H9 (cell line): ENCODE data around the gene AFAP1. TPM values are rescaled to one million over a fixed set of nuclear protein-coding genes. Genes with fewer than 3 reads are reported as not detected.

ENCODE experiments used
- DNase-seq: peaks from one replicate; pipeline ENCODE4 v3.0.0-alpha.2; 2017
- H2AFZ ChIP-seq: one replicate; pipeline ENCODE4 v1.6.1; 2013; ENCODE audit warnings: mild to moderate bottlenecking, low read length, control low read depth, moderate library complexity
- H2AK5ac ChIP-seq: 2 replicates; pipeline ENCODE4 v1.6.1; 2013; ENCODE audit warnings: low read length, control low read depth, mixed read lengths; ENCODE audit not compliant: insufficient read length
- H2BK120ac ChIP-seq: one replicate; pipeline ENCODE4 v1.6.1; 2013; ENCODE audit warnings: low read depth, mild to moderate bottlenecking, low read length, control low read depth, inconsistent platforms; ENCODE audit not compliant: poor library complexity, severe bottlenecking
- H2BK12ac ChIP-seq: 2 replicates; pipeline ENCODE4 v1.6.1; 2013; ENCODE audit warnings: low read length, control low read depth, mixed read lengths, low read depth; ENCODE audit not compliant: insufficient read length
- H2BK15ac ChIP-seq: 2 replicates; pipeline ENCODE4 v1.6.1; 2013; ENCODE audit warnings: low read depth, low read length, control low read depth
- H2BK20ac ChIP-seq: one replicate; pipeline ENCODE4 v1.6.1; 2013; ENCODE audit warnings: low read depth, mild to moderate bottlenecking, low read length, control low read depth, inconsistent platforms; ENCODE audit not compliant: poor library complexity, severe bottlenecking
- H2BK5ac ChIP-seq: 2 replicates; pipeline ENCODE4 v1.6.1; 2013; ENCODE audit warnings: low read length, control low read depth, mixed read lengths; ENCODE audit not compliant: insufficient read length
- H3K14ac ChIP-seq: 2 replicates; pipeline ENCODE4 v1.6.1; 2013; ENCODE audit warnings: low read length, control low read depth; ENCODE audit not compliant: insufficient read depth
- H3K18ac ChIP-seq: 2 replicates; pipeline ENCODE4 v1.6.1; 2013; ENCODE audit warnings: low read depth, mild to moderate bottlenecking, mixed read lengths, low read length, control low read depth; ENCODE audit not compliant: insufficient read length
- H3K23ac ChIP-seq: 2 replicates; pipeline ENCODE4 v1.6.1; 2013; ENCODE audit warnings: low read length, control low read depth, mixed read lengths, low read depth; ENCODE audit not compliant: insufficient read length
- H3K23me2 ChIP-seq: 2 replicates; pipeline ENCODE4 v1.6.1; 2013; ENCODE audit warnings: low read depth, mild to moderate bottlenecking, mixed read lengths, low read length, control low read depth; ENCODE audit not compliant: insufficient read length, poor library complexity, severe bottlenecking
- H3K27ac ChIP-seq: 2 replicates; pipeline ENCODE4 v1.5.1; 2013; ENCODE audit warnings: low read length, control low read depth, mixed read lengths, low read depth; ENCODE audit not compliant: insufficient read length
- H3K27me3 ChIP-seq: 2 replicates; pipeline ENCODE4 v1.6.1; 2013; ENCODE audit warnings: low read length, control low read depth, inconsistent platforms; ENCODE audit not compliant: insufficient read depth
- H3K4ac ChIP-seq: 2 replicates; pipeline ENCODE4 v1.6.1; 2013; ENCODE audit warnings: low read depth, mild to moderate bottlenecking, control low read depth, inconsistent platforms, low read length, moderate library complexity
- H3K4me1 ChIP-seq: 2 replicates; pipeline ENCODE4 v1.6.1; 2013; ENCODE audit warnings: low read length, control low read depth, inconsistent platforms; ENCODE audit not compliant: insufficient read depth
- H3K4me2 ChIP-seq: 2 replicates; pipeline ENCODE4 v1.6.1; 2013; ENCODE audit warnings: low read length, control low read depth, mixed read lengths; ENCODE audit not compliant: insufficient read length, insufficient read depth
- H3K56ac ChIP-seq: 2 replicates; pipeline ENCODE4 v1.6.1; 2013; ENCODE audit warnings: low read depth, mild to moderate bottlenecking, mixed read lengths, low read length, control low read depth; ENCODE audit not compliant: insufficient read length
- H3K79me1 ChIP-seq: 2 replicates; pipeline ENCODE4 v1.6.1; 2013; ENCODE audit warnings: low read depth, mild to moderate bottlenecking, moderate library complexity, low read length, control low read depth, inconsistent platforms; ENCODE audit not compliant: insufficient read depth, poor library complexity, severe bottlenecking
- H3K79me2 ChIP-seq: 2 replicates; pipeline ENCODE4 v1.6.1; 2013; ENCODE audit warnings: low read length, control low read depth, inconsistent platforms; ENCODE audit not compliant: insufficient read depth
- H3K9ac ChIP-seq: 2 replicates; pipeline ENCODE4 v1.6.1; 2013; ENCODE audit warnings: low read length, control low read depth, mixed read lengths; ENCODE audit not compliant: insufficient read length; ENCODE audit errors: extremely low read depth
- H3K9me3 ChIP-seq: one replicate; pipeline ENCODE4 v1.6.1; 2013; ENCODE audit warnings: low read depth, low read length, inconsistent platforms; ENCODE audit not compliant: control insufficient read depth
- H3T11ph ChIP-seq: one replicate; pipeline ENCODE4 v1.6.1; 2013; ENCODE audit warnings: mild to moderate bottlenecking, low read length, control low read depth, inconsistent platforms
- H4K20me1 ChIP-seq: one replicate; pipeline ENCODE4 v1.6.1; 2013; ENCODE audit not compliant: control insufficient read depth, insufficient read length, insufficient read depth
- H4K5ac ChIP-seq: 2 replicates; pipeline ENCODE4 v1.6.1; 2013; ENCODE audit warnings: low read depth, mild to moderate bottlenecking, mixed read lengths, low read length, control low read depth; ENCODE audit not compliant: insufficient read length
- H4K8ac ChIP-seq: replicated peaks from 2 replicates; pipeline ENCODE4 v1.6.1; 2013; ENCODE audit warnings: low read length, control low read depth, mixed read lengths, low read depth; ENCODE audit not compliant: insufficient read length
- H4K91ac ChIP-seq: 2 replicates; pipeline ENCODE4 v1.6.1; 2013; ENCODE audit warnings: low read depth, mild to moderate bottlenecking, moderate library complexity, mixed read lengths, low read length, control low read depth; ENCODE audit not compliant: insufficient read length
- H3K27ac Mint-ChIP-seq, 3 experiments: 2 replicates in 2 of 3; 3 replicates in 1 of 3; pipeline ENCODE4 v1.8.0; 2020 to 2021; ENCODE audit warnings: mixed read lengths in 3 of 3, mild to moderate bottlenecking in 1 of 3, moderate library complexity in 1 of 3
- H3K27me3 Mint-ChIP-seq: 2 replicates; pipeline ENCODE4 v1.8.0; 2021; ENCODE audit warnings: low read depth, mild to moderate bottlenecking, moderate library complexity, mixed read lengths
- H3K36me3 Mint-ChIP-seq, 3 experiments: 2 replicates in 2 of 3; 3 replicates in 1 of 3; pipeline ENCODE4 v1.8.0; 2020 to 2021; ENCODE audit warnings: low read depth in 3 of 3, mixed read lengths in 3 of 3; ENCODE audit not compliant: insufficient read depth in 1 of 3
- H3K4me1 Mint-ChIP-seq, 2 experiments: 2 replicates each; pipeline ENCODE4 v1.8.0; 2020; ENCODE audit warnings: mixed read lengths in 2 of 2
- H3K4me3 Mint-ChIP-seq, 2 experiments: 2 replicates in 1 of 2; 3 replicates in 1 of 2; pipeline ENCODE4 v1.8.0; 2020 to 2021; ENCODE audit warnings: mild to moderate bottlenecking in 2 of 2, mixed read lengths in 2 of 2, moderate library complexity in 1 of 2
- H3K9me3 Mint-ChIP-seq, 2 experiments: 2 replicates in 1 of 2; 3 replicates in 1 of 2; pipeline ENCODE4 v1.8.0; 2020; ENCODE audit warnings: mild to moderate bottlenecking in 2 of 2, mixed read lengths in 2 of 2, moderate library complexity in 1 of 2
- WGBS: extraction: QIAGEN DNeasy Blood & Tissue Kit; methylation state at CpG from one replicate; pipeline ENCODE4 v1.1.7; 2013; ENCODE audit warnings: missing lambda C conversion rate, low lambda C conversion rate, mixed read lengths; ENCODE audit not compliant: insufficient read length; ENCODE audit errors: extremely low coverage; 5-methylcytosine and 5-hydroxymethylcytosine counted together
- total RNA-seq: library from RNA; stranded (reverse); gene quantifications from 2 replicates; pipeline ENCODE4 v1.2.1, GENCODE V29; 2021
- TF ChIP-seq, protein P1 (sequence below): fragments of 200-600 bp; sonication (generic); conservative IDR thresholded peaks from 3 replicates; pipeline ENCODE4 v1.8.0; 2021; ENCODE audit warnings: antibody characterized with exemption, mild to moderate bottlenecking

The AFAP1 gene
- total RNA-seq, 1 experiment from 2014 or later: 6.5 TPM

DNA sequence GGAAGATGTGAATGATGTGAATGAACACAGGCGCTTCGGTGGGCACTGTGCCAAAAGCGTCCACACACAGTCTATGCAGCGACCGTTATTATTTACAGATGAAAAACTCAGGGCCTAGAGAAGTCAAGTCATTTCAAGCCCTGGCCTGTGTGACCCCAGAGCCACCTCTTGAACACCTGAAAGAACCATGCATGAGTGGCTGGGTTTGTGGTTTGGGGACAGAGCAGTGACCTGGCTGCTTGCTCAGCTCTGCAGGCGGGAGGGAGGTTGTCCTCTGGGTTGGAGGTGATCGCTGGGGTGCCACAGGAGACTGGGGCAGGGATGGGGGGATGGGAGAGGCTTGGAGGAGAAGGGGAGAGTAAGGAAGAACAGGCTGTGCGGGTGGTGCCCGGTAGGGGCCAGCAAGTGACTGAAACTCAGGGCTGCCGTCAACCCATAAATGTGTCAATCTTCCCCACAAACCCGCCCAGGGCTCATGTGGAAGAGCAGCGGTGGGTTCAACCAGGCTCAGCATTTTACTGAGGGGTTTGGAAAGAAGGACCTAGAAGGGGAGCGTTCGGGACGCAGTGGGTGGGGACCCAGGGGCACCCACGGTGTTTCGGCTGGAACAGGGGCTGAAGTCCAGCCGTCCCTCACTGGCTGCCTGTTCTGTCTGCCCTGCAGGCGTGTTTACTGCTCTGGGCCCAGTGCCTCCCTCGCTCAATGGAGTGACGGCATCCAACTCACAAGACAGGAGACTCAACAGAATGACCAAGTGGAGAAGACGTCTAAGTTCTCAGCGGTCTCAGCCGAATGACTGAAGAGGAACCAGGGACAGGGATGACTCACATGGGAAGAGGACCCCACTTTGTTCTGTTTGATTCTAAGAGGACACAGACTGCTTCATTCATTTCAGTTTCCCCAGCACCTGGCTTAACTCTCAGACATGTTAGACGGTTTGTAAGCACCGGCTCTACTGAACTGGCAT, 167.8 kb downstream of the AFAP1 start:
- Histone ChIP-seq H2AFZ (no peak overlapping the region), H3K79me1 (no peaks in the 10 kb centered on the region), H4K91ac (no peak overlapping the region), H3K4me2 (no peak overlapping the region), H2BK15ac (no peak overlapping the region), H2BK20ac (no peak overlapping the region), H2BK12ac (no peak overlapping the region), H3K14ac (no peak overlapping the region), H4K20me1 (no peaks in the 10 kb centered on the region), H3K9ac (no peak overlapping the region), H2BK120ac (no peak overlapping the region), H3K27me3 (no peaks in the 10 kb centered on the region), H3K4ac (no peak overlapping the region), H4K5ac (no peak overlapping the region), H3K4me1 (no peaks in the 10 kb centered on the region), H3K23ac (no peak overlapping the region), H2BK5ac (no peak overlapping the region), H3K18ac (no peak overlapping the region), H3K79me2 (no peaks in the 10 kb centered on the region), H3K23me2 (no peaks in the 10 kb centered on the region), H3T11ph (no peak overlapping the region), H3K9me3 (no peaks in the 10 kb centered on the region), H4K8ac (no peak overlapping the region), H3K56ac (no peak overlapping the region), H2AK5ac (no peak overlapping the region), H3K27ac (no peak overlapping the region)
- H3K36me3 Mint-ChIP-seq: peaks cover 8 to 27% (median 19%) of the 10 kb centered on the region in 3 experiments
- H3K4me1 Mint-ChIP-seq: peaks cover 36 to 49% of the 10 kb centered on the region in 2 experiments
- H3K27me3 Mint-ChIP-seq: no peaks in the 10 kb centered on the region
- peak overlapping the region in 2 of 3 experiments; percentile 45 to 83; a peak in 5 of 7 replicates for H3K27ac Mint-ChIP-seq
- DNase-seq: peak; percentile 20
- WGBS: no CpG with 5 or more reads among the region's 26 CpGs
- H3K9me3 Mint-ChIP-seq: no peaks in the 10 kb centered on the region
- TF ChIP-seq, protein P1, sequence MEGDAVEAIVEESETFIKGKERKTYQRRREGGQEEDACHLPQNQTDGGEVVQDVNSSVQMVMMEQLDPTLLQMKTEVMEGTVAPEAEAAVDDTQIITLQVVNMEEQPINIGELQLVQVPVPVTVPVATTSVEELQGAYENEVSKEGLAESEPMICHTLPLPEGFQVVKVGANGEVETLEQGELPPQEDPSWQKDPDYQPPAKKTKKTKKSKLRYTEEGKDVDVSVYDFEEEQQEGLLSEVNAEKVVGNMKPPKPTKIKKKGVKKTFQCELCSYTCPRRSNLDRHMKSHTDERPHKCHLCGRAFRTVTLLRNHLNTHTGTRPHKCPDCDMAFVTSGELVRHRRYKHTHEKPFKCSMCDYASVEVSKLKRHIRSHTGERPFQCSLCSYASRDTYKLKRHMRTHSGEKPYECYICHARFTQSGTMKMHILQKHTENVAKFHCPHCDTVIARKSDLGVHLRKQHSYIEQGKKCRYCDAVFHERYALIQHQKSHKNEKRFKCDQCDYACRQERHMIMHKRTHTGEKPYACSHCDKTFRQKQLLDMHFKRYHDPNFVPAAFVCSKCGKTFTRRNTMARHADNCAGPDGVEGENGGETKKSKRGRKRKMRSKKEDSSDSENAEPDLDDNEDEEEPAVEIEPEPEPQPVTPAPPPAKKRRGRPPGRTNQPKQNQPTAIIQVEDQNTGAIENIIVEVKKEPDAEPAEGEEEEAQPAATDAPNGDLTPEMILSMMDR: no peak
- H3K4me3 Mint-ChIP-seq: no peak overlapping the region
